GM18520 (cell line): ENCODE data around the gene METTL24.

ENCODE experiments used
- ATAC-seq: cut with Tn5 transposase; IDR thresholded peaks from one replicate; pipeline ENCODE4 v1.9.1; 2021; ENCODE audit not compliant: unreplicated experiment

METTL24 gene

DNA sequence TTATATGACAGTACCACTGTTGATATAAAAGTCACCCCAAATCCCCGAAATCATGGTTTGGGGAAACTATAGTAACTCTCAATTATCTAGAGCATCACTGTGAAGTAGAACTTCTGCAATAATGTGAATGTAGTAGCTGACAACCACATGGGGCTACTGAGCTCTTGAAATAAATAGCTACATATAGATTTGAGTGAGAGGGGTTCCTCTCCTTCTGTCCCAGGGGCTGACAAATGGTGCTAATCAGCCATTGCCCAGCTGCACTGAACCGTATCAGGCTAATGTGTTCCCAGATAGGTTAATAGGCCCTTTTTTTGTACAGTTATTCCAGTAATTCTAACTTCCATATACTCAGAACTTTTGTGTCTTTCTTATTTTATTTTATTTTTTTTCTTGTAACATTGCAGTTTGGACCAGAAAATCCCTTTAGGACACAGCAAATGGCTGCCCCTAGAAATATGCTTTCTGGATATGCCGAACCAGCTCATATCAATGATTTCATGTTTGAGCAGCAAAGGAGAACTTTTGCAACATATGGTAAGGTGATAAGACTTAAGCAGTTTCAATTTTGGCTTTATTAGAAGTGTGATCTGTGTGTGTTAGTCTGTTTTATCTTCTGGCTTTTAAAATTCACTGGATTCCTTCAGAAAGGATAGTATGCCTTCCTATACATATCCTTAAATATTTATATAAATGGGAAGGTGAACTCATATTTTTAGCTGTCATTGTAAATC lies 156.8 kb downstream of the METTL24 start:
- ATAC-seq = no peak

DNA sequence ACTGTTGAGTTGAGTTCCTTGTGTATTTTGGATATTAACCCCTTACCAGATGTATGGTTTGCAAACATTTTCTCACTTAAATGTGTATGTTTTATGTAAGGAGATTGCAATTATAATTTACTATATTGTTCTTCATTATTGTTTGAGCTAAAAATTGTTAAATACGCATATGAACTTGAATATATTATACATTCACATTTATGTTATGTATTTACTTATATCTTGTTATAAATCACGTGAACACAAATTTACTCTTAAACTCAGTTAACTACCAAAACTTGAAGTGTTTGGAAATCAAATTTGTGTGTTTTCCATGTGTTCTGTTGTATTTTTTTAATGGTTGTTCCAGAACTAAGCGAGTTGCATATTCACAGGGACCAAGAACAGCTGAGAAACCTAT lies 159.6 kb downstream of the METTL24 start:
- no peak for ATAC-seq

DNA sequence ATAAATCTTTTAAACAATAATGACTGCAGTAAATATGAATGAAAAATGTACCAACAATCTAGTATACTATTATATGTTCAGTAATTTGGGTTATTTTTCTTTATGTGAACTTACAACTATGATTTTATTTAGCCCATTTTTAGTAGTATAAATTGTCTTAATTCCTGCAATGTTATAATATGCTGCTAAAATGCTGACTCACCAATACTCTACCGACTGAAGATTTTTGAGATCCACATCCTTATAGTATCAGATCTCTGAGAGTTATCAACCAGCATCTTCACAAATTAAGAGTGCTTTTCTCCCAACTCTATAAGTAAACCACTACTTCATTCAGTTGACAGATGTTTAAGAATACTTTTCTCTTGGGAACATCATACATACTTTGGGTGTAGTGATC lies 161.3 kb downstream of the METTL24 start:
- no peak for ATAC-seq

DNA sequence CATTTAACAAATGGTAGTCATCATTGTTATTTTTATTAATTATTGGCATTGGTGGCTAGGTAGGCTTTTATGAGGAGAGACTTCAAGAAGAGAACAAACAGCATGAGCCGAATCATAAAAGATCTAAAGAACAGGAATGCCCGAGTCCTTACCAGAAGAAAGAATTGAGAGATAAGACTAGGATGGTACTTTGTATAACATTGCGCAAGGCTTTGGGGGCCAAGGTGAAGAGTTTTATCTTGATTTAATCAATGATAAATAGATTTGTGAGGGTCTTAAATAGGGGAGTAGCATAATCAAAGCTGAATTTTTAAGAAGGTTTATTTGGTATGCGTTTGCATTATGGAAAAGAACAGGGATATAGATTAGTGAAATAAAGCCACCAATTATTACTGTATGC lies 162.5 kb downstream of the METTL24 start:
- ATAC-seq = no peak
